GM19238 (cell line): Measurements from ENCODE around the gene ZNF511.
A peak's percentile ranks its signal among the peaks of the same experiment; 100 is the strongest.

Experiments used
- DNase-seq: peaks from one replicate; pipeline ENCODE4 v3.0.0; 2011; ENCODE audit warnings: low spot score; ENCODE audit not compliant: insufficient read length

ZNF511 gene

DNA sequence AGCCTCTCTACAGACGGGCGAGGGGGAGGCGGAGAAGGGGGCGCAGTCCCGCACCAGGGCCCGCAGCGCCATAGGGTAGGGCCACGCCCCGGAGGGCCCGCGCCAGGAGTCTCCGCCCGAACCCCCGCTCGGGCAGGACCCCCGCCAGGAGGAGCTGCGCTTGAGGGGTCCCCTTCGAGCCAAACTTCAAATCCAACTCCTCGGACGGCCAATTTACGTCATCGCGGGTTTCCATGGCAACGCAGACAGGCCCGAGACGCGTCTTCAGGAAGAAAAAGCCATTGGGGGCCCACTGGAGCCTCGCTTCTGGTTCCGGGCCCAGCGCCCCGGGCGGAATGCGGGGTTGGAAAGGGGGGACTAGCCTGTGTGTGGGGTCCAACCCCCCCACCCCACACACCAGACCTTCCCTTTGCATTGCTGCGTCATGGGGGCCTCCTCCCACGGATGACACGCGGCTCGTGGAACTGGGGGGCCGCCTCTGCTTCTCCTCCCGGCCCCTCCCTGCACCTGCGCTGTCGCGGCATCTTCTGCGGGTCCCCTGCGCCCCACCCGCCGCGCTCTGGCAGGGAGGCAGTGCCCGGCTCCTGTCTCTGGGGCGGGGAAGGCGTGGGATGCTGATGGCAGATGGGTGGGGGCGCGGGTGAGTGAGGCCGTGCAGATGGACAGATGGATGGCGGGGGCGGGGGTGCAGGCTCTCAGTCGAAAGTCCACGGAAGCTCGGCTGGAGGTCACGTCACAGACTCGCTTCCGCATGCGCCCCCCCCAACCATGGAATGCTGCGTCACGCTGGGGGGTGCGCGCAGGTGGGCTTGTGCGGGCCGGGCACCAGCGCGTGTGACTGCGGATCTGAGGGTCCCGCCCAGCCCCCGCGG lies 26.8 kb downstream of the ZNF511 start:
- no peak for DNase-seq

DNA sequence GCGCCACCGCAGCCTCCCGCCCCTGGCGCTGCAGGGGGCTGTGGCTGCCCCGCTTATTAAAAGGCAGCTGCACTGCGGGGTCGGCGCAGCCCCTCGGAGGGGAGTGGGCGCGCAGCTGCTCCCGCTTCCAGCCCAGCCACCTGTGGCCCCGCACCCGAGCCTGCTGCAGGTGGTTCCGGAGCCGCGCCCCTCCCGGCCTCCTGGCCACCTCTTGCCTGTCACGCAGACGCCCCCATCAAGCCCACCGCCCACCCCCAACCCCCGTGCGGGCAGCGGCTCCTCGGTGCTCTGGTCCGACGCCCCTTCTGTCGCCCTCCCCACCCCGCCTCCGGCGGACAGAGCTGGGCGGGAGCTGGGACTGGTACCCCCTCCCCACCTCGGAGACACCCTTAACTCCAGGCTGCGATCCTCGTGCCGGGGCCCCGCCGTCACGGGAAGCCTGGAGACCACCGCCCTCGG lies 27.4 kb downstream of the ZNF511 start:
- no peak for DNase-seq

DNA sequence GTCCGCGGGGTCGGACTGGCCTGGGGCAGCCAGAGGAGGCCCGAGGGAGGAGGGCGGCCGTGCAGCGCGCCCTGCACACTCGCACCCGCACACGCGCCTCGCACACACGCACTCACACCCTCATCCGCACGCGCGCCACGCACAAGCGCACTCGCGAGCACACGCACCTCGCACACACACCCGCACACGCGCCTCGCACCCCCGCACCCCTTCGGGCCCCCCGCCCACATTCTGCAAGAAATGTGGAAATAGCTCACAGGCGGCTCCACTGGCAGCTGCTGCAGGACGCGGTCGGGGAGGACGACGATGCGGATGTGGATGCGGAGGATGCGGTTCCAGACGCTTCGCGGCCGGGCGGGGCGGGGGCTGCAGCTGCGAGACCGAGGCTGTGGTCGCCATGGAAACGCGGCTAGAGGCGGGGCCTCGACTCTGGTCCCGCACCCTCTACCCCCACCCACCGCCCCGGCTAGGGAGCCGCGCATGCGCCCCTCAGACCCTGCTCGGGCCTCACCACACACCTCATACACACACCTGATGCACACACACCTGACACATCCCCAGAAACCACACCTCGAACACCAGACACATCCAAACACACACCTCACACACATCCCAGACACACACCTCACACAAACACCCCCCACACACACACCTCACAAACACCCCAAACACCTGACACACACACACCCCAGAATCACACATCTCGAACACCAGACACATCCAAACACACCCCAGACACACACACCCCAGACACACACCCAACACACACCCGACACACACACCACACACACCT lies 28.1 kb downstream of the ZNF511 start, which contains the start of gene CALY:
Gene CALY (minus strand): TSS at position 320 of the 793 bp plus-strand sequence. CDS start 7,907 bp downstream, outside the sequence.
- peak; percentile 44 for DNase-seq

DNA sequence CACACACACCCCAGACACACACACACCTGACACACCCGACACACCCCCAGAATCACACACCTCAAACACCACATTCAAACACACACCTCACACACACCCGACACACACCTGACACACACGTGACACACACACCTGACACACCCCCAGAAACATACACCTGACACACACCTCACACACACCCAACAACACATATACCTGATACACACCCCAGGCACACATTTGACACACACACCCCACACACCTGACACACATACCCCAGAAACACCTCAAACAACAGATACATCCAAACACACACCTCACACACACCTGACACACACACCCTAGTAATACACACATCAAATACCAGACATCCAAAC lies 28.6 kb downstream of the ZNF511 start:
- DNase-seq: no peak

DNA sequence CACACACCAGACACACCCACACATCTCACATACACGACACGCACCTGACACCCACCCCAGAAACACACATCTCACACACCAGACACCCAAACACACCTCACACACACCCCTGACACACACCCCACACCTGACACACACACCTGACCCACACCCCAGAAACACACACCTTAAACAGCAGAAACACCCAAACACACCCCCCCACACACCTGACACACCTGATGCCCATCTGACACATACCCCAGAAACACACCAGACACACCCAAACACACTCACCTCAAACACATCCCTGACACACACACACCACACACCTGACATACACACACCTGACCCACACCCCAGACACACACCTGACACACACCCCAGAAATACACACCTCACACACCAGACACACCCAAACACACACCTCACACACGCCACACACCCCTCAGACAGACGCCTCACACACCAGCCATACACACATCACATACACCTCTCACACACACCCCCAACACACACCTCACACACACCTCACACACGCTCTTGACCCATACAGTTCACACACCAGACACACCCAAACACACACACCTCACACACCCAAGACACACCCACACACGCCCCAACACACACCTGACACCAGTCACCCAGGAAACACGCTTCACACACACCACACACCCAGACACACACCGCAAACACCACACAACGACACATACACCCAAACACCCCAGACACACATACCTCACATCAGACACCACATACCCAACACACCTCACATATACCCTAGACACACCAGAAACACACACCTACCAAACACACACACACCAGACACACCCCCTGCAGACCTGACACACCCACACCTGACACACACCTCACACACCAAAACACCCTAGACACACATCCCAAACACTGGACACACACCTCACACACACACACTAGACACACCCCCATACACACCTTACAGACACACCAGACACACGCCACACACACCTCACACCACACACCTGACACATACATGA lies 29.7 kb downstream of the ZNF511 start:
- no peak for DNase-seq

DNA sequence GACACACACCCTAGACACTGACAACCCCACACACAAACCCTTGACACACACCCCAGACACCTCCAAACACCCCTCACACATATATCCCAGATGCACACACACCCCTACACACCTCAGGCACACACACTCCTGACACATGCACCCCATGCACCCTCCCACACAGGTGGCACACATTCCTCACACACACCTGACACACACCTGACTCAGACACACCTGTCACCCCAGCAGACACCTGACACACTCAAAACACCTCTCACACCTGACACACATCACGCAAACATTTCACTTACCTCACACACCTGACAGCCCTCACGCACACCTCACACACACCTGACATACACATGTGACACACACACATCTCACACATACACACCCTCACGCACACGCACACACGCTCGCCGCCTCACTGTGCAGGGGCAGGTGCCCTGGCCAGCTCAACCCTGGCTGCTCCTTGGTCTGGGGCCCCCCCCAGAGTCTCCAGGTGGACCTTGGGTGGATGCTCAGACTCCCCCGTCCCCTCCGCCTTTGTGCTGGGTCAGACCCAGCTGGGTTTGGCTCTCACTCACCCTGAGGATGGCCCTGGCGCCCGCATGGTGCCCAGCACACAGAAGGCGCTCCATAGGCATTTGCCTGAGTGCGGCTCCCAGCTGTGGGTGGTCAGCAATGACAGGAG lies 31.1 kb downstream of the ZNF511 start:
- no peak for DNase-seq

DNA sequence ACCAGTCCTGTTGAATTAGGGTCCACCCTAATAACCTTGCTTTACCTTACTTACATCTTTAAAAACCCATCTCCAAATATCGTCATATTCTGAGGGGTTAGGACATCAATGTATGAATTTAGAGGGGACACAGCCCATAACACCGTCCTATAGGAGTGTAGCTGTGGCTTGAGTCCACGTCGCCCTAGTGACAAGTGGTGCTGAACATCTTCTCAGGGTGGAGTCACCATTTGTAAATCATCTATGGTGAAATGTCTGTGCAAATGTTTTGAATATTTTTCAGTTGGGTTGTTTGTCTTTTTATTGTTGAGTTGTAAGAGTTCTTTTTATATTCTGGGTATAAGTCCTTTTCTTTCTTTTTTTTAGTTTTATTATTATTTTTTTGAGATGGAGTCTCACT lies 33.3 kb downstream of the ZNF511 start:
- no peak for DNase-seq

DNA sequence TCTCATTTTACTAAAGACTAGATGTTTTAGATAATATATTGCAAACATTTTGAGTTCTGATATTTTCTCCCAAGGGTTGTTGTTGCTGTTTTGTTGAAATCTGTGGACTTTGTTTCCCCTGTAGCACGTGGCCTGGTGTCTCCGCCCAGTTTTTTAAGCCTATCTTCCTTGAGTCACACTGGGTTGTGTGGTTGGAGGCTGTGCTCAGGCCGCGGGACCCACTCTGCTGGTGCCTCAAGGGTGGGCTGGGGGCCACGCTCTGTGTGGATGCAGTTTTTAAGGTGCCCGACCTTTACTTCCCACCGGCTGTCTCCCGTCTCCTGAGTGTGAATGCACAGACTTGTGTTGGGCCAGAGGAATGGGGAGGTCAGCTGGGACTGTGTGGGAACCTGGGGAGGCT lies 34.2 kb downstream of the ZNF511 start:
- no peak for DNase-seq

DNA sequence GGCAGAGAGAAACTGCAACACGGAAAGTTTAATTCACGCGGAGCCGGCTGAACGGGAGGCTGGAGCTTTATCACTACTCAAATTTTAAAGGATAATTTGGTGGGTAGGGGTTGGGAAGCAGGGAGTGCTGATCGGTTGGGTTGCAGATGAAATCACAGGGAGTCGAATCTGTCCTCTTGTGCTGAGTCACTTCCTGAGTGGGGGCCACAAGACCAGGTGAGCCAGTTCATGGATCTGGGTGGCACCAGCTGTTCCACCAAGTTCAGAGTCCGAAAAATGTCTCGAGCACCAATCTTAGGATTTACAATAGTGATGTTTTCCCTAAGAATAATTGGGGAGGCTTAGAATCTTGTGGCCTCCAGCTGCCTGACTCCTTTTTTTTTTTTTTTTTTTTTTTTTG lies 34.8 kb downstream of the ZNF511 start:
- DNase-seq: no peak

DNA sequence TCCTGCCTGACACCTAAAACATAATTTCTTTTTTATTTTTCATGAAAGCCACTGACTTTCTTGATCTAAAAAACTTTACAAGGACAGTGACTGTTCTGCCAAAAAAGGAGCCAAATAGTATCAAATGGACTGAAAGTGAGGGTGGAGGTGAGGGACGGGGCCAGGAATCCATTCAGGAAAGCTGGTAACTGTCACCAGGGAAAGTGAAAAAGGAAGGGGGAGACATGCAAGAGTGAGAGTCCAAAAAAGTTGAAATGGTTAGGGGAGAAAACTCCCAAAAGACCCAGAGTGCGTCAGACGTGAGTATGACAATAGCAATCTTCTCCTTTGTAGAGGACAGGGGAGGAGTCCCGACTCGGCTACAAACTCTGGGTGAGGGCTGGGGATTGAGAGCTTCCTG lies 35.5 kb downstream of the ZNF511 start:
- no peak for DNase-seq

DNA sequence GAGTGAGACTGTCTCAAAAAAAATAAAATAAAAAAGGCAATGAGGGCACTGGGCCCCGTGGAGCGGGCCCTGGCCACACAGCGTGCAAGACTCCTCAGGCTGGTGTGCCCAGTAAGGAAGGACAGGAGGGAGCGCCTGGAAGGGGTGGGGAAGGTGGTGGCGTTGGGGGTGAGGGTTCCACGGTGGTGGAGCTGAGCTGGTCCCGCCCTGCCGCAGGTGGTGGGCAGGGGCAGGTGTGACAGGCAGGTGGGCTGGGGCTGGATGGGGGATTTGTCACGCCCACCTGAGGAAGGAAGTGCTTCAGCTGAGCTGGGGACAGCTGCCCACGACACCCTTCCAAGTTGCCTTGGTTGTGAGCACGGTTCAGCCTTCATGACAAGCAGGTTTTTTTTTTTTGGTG lies 37.7 kb downstream of the ZNF511 start:
- no peak for DNase-seq

DNA sequence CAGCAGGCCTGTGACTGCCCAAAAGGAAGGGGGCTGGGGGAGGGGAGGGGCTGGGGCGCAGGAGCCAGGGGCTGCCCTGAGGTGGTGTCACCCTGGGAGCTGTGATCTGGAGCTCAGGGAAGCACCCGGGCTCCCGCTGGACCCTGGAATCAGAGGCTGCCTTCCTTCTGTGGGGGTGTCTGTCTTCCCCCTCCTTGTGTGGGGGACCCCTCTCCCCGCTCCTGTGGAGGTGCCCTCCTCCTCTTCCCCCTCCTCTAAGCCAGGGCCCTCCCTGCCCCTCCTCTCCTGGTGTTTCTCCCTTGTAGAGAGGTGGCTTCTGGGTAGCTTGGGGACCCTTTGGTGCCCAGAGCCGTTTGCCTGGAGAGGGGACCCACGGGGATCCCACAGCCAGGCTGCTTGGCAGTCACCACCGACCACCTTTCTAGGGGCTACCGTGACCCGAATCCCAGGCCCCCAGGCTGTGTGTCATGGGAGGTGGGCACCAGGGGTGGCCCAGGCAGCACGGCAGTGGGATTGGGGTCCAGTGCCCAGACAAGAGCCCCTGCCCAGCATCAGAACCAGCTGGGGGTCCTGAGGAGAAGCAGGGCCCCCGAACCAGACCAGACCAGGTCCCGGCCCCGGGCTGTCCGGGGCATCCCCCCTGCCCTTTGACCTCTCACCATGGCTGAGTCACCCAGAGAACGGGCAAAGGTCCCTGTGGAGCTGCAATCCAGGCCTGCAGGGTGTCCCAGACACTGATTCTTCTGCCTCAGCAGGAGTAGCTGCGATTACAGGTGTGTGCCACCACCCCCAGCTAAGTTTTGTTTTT lies 39.2 kb downstream of the ZNF511 start:
- no peak for DNase-seq

DNA sequence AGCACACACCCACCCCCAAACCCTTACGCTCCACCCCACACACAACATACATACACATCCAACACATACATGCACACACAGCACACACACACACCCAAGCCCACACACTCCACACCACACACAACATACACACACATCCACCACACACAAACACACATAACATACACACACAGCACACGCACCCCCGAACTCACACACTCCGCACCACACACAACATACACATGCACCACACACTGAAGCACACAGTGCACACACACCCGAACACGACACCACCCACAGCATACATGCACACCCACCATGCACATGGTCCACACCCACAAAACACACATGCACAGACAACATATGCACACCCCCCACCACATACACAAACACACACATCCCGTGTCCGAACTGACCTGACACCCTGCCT lies 40.5 kb downstream of the ZNF511 start:
- DNase-seq: no peak

DNA sequence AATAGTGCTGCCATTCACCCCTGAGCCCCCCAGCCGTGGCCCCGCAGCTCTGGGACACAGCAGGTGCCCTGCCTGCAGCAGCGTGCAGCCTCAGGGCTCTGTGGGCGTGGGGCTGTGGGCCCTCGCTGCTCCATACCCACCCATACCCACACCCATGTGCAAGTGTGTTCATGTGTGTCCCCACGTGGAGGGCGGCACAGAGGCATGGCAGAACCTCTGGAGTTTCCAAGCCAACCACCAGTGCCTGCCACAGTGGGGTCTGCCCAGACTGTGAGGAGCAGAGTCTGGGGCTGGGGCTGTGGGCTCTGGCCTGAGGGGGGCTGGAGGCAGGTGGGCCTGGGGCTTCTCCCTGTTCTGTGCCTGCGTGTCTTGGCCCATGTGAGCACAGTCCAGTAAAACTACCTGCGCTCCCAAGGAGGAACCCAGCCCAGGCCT lies 40.9 kb downstream of the ZNF511 start:
- no peak for DNase-seq

DNA sequence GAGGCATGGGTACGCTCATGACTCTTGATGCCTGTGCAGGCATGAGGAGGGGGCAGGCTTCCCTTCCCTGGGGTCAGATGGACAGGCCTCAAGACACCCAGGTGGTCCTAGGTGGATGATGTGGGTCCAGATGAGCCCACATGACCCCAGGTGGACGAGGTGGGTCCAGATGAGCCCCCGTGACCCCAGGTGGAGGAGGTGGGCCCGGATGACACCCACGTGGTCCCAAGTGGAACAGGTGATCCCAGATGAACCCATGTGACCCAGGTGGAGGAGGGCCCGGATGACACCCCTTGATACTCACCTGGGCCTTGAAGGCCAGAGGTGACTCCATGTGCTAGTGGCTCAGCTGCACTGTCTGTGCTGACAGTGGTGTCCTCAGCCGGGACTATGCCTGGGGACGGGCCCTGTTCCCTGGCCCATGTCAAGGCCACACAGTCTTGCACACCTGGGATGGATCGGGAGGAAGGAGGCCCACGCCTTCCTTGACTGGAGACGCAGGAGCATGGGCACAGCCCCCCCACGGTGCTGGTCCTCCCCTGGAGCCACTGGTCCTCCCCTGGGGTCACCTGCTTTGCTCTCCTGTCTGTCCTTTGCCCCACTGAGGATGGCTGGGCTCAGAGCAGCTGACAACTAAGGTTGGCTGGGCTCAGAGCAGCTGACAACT lies 41.7 kb downstream of the ZNF511 start:
- no peak for DNase-seq

DNA sequence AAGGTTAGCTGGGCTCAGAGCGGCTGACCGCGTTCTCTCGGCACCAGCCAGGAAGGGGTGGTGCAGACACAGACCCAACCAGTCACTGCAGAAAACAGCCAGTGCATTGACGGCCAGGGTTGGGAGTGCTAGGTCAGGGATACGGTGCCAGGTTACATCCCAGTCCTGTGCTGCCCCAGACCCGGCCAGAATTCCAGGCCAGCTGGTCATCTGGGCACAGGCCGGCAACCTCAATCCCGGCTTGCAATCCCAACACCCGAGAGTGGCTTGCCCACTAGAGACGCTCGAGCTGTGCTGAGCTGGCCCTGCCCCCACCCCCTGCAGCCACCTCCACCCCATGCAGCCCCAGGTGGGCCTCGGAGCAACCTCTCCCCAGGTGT lies 42.2 kb downstream of the ZNF511 start:
- DNase-seq: no peak

DNA sequence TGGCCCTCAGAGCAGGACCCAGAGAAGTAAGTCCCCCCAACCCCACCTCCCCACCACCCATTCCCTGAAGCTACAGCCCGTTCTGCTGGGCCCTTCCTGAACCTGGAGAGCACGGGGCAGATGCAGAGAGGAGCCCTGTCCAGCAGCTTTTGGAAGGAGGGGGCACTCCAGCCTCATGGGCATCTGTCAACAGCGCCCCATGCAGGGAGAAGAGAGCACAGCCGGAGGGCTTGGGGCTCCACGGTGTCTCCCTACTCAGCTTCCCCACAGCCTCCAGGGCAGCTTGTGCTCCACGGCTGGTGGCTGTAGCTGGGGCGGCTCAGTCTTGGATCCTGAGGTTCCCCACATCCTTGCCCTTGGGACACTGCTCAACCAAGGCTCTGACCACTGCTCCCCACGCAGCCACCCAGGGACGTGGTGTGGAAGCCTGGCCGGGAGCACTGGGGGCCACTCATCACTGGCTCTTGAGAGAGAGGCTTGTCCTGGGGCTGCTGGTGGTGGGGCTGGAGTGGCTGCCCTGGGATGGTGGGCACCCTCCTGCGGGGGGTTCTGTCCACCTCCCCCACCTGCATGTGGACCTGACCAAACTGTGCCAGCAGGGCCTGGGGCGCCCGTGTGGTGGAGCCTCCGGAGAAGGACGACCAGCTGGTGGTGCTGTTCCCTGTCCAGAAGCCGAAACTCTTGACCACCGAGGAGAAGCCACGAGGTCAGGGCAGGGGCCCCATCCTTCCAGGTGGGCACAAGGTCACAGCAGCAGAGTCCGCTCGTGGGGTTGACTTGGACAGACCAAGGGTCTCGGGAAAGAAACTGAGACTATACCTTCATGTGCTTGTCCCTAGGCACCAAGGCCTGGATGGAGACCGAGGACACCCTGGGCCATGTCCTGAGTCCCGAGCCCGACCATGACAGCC lies 42.9 kb downstream of the ZNF511 start:
- no peak for DNase-seq
